IPS-15b (cell line): ENCODE data around the gene DET1.

Source experiments
- H3K27me3 ChIP-seq: one replicate; pipeline ENCODE4 v1.6.1; 2013; ENCODE audit warnings: low read length; ENCODE audit not compliant: control insufficient read depth, insufficient read depth
- H3K36me3 ChIP-seq: one replicate; pipeline ENCODE4 v1.6.1; 2013; ENCODE audit warnings: low read length; ENCODE audit not compliant: control insufficient read depth, insufficient read depth
- H3K4me1 ChIP-seq: one replicate; pipeline ENCODE4 v1.6.1; 2013; ENCODE audit warnings: mild to moderate bottlenecking, low read length; ENCODE audit not compliant: control insufficient read depth, insufficient read depth
- H3K4me3 ChIP-seq: one replicate; pipeline ENCODE4 v1.5.1; 2013; ENCODE audit warnings: low read depth, low read length
- H3K9ac ChIP-seq: one replicate; pipeline ENCODE4 v1.6.1; 2013; ENCODE audit warnings: low read depth, mild to moderate bottlenecking, low read length
- H3K9me3 ChIP-seq: one replicate; pipeline ENCODE4 v1.6.1; 2013; ENCODE audit warnings: mild to moderate bottlenecking, low read length; ENCODE audit not compliant: control insufficient read depth, insufficient read depth

The DET1 gene

GRCh38 chr15:88546248-88547129 lies at the start of gene DET1:
Gene DET1 (minus strand): TSS chr15:88546681. CDS start chr15:88531705, 14,976 bp downstream.
- peak within 1 kb of the TSS; percentile 52 for H3K4me3 ChIP-seq
- no peaks in the 10 kb centered on the region for H3K27me3 ChIP-seq
- no peaks in the 10 kb centered on the region for H3K9me3 ChIP-seq
- H3K36me3 ChIP-seq = no peaks in the 10 kb centered on the region
- peak within 1 kb of the TSS; percentile 76 for H3K9ac ChIP-seq
- peaks cover 10% of the 10 kb centered on the region for H3K4me1 ChIP-seq

GRCh38 chr15:88591384-88591783 lies 44.9 kb upstream of the DET1 start:
- Histone ChIP-seq H3K27me3 (no peaks in the 10 kb centered on the region), H3K9ac (no peak overlapping the region), H3K4me1 (no peaks in the 10 kb centered on the region), H3K36me3 (no peaks in the 10 kb centered on the region), H3K9me3 (no peaks in the 10 kb centered on the region), H3K4me3 (no peak overlapping the region)

- H3K9ac ChIP-seq = no peak overlapping the region
- H3K9me3 ChIP-seq = no peaks in the 10 kb centered on the region
- no peaks in the 10 kb centered on the region for H3K27me3 ChIP-seq
- no peaks in the 10 kb centered on the region for H3K4me1 ChIP-seq
- H3K4me3 ChIP-seq = no peak overlapping the region
- no peaks in the 10 kb centered on the region for H3K36me3 ChIP-seq
Measured at GRCh38 chr15:88590759-88591158, 44.3 kb upstream of the DET1 start.

- Histone ChIP-seq H3K4me3 (no peak overlapping the region), H3K27me3 (no peaks in the 10 kb centered on the region), H3K9me3 (no peaks in the 10 kb centered on the region), H3K36me3 (no peaks in the 10 kb centered on the region), H3K9ac (no peak overlapping the region), H3K4me1 (no peaks in the 10 kb centered on the region)
Measured at GRCh38 chr15:88586401-88587162, 40.1 kb upstream of the DET1 start.

- no peak overlapping the region for H3K9ac ChIP-seq
- H3K36me3 ChIP-seq = no peaks in the 10 kb centered on the region
- no peak overlapping the region for H3K4me3 ChIP-seq
- peaks cover 2% of the 10 kb centered on the region for H3K4me1 ChIP-seq
- H3K27me3 ChIP-seq = no peaks in the 10 kb centered on the region
- H3K9me3 ChIP-seq = no peaks in the 10 kb centered on the region
Measured at GRCh38 chr15:88580532-88580931, 34.1 kb upstream of the DET1 start.

GRCh38 chr15:88579322-88579721 lies 32.8 kb upstream of the DET1 start:
- Histone ChIP-seq H3K9me3 (no peaks in the 10 kb centered on the region), H3K36me3 (no peaks in the 10 kb centered on the region), H3K4me3 (no peak overlapping the region), H3K9ac (no peak overlapping the region), H3K27me3 (no peaks in the 10 kb centered on the region), H3K4me1 (peaks cover 4% of the 10 kb centered on the region)

GRCh38 chr15:88574655-88575054 lies 28.2 kb upstream of the DET1 start:
- H3K9me3 ChIP-seq = no peaks in the 10 kb centered on the region
- H3K4me3 ChIP-seq = no peak overlapping the region
- H3K27me3 ChIP-seq = no peaks in the 10 kb centered on the region
- H3K36me3 ChIP-seq = no peaks in the 10 kb centered on the region
- no peak overlapping the region for H3K9ac ChIP-seq
- H3K4me1 ChIP-seq = peaks cover 9% of the 10 kb centered on the region

GRCh38 chr15:88574077-88574476 lies 27.6 kb upstream of the DET1 start:
- H3K9ac ChIP-seq = no peak overlapping the region

GRCh38 chr15:88571852-88572259 lies 25.4 kb upstream of the DET1 start:
- H3K4me1 ChIP-seq = peaks cover 9% of the 10 kb centered on the region
- no peaks in the 10 kb centered on the region for H3K36me3 ChIP-seq
- no peak overlapping the region for H3K9ac ChIP-seq
- no peak overlapping the region for H3K4me3 ChIP-seq
- no peaks in the 10 kb centered on the region for H3K27me3 ChIP-seq
- H3K9me3 ChIP-seq = no peaks in the 10 kb centered on the region

More at GRCh38 chr15:88574077-88574476, 27.6 kb upstream of the DET1 start:
- Histone ChIP-seq H3K27me3 (no peaks in the 10 kb centered on the region), H3K4me3 (no peak overlapping the region), H3K36me3 (no peaks in the 10 kb centered on the region), H3K4me1 (peaks cover 9% of the 10 kb centered on the region), H3K9me3 (no peaks in the 10 kb centered on the region)

GRCh38 chr15:88571153-88571851 lies 24.8 kb upstream of the DET1 start:
- no peak overlapping the region for H3K4me3 ChIP-seq
- H3K4me1 ChIP-seq = peaks cover 9% of the 10 kb centered on the region
- no peaks in the 10 kb centered on the region for H3K36me3 ChIP-seq
- no peaks in the 10 kb centered on the region for H3K27me3 ChIP-seq
- H3K9me3 ChIP-seq = no peaks in the 10 kb centered on the region
- no peak overlapping the region for H3K9ac ChIP-seq

- Histone ChIP-seq H3K9me3 (no peaks in the 10 kb centered on the region), H3K9ac (no peak overlapping the region), H3K4me1 (peaks cover 5% of the 10 kb centered on the region), H3K27me3 (no peaks in the 10 kb centered on the region), H3K36me3 (no peaks in the 10 kb centered on the region), H3K4me3 (no peak overlapping the region)
Measured at GRCh38 chr15:88568589-88568988, 22.1 kb upstream of the DET1 start.
